ENCODE data around the gene MYH7B. TPM values are rescaled to one million over a fixed set of nuclear protein-coding genes. Genes with fewer than 3 reads are reported as not detected.

The MYH7B gene
- total RNA-seq, 1 donor from 2014 or later = 0.30 TPM

DNA sequence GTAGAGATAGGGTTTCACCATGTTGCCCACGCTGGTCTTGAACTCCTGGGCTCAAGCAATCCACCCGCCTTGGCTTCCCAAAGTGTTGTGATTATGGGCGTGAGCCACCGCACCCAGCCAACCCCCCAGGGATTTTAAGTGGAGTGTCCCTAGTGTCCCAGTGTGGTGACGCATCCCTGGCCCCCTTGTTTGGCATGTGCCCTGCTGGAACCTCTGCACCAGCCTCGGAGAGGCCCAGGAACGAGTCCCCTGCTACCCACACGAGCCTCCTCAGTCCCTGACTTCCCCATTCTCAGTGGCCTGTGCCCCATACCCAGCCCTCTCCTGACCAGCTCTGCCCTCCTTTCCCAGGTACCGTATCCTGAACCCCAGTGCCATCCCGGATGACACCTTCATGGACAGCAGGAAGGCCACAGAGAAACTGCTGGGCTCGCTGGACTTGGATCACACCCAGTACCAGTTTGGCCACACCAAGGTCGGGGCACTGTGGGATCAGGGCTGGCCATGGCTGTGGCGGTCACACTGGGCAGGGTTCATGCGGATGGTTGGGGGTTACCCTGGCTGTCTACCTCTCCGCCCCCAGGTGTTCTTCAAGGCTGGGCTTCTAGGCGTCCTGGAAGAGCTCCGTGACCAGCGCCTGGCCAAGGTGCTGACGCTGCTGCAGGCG is 37.2 kb downstream of the MYH7B start:
- Mint-ChIP-seq H3K4me1 (ENCODE audit: low read depth) (no peaks in the 10 kb centered on the region), H3K36me3 (ENCODE audit: low read depth) (peaks cover 24% of the 10 kb centered on the region), H3K4me3 (ENCODE audit: unreplicated experiment) (no peak overlapping the region), H3K9me3 (ENCODE audit: low read depth) (no peaks in the 10 kb centered on the region), H3K27ac (ENCODE audit: unreplicated experiment) (no peak overlapping the region), H3K27me3 (ENCODE audit: low read depth) (no peaks in the 10 kb centered on the region)
- DNase-seq (ENCODE audit: low spot score) = no peak
- TF ChIP-seq, protein P1, sequence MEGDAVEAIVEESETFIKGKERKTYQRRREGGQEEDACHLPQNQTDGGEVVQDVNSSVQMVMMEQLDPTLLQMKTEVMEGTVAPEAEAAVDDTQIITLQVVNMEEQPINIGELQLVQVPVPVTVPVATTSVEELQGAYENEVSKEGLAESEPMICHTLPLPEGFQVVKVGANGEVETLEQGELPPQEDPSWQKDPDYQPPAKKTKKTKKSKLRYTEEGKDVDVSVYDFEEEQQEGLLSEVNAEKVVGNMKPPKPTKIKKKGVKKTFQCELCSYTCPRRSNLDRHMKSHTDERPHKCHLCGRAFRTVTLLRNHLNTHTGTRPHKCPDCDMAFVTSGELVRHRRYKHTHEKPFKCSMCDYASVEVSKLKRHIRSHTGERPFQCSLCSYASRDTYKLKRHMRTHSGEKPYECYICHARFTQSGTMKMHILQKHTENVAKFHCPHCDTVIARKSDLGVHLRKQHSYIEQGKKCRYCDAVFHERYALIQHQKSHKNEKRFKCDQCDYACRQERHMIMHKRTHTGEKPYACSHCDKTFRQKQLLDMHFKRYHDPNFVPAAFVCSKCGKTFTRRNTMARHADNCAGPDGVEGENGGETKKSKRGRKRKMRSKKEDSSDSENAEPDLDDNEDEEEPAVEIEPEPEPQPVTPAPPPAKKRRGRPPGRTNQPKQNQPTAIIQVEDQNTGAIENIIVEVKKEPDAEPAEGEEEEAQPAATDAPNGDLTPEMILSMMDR (IDR thresholded peaks at IDR 0.05) = no peak

DNA sequence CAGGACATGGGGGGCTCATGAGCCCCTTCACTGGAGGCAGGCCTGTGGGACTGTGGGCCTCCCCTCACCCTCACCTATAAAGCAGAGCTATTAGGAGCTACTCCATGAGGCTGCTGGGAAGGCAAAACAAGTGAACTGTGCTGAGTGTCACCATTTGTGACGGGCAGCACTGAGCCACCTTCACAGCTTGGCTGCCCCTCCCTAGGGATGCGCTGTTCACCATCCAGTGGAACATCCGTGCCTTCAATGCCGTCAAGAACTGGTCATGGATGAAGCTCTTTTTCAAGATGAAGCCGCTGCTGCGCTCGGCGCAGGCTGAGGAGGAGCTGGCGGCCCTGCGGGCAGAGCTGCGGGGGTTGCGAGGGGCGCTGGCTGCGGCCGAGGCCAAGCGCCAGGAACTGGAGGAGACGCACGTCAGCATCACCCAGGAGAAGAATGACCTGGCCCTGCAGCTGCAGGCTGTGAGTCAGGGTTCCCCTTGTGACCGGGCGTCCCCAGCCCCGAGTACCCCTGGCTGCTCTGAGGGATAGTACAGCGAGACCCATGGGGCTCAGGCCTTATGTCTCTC is 38.4 kb downstream of the MYH7B start:
- TF ChIP-seq, protein P1 (IDR thresholded peaks at IDR 0.05) = no peak
- peak; percentile 90 for DNase-seq (ENCODE audit: low spot score)
- Mint-ChIP-seq H3K27ac (ENCODE audit: unreplicated experiment) (no peak overlapping the region), H3K4me3 (ENCODE audit: unreplicated experiment) (no peak overlapping the region), H3K36me3 (ENCODE audit: low read depth) (peaks cover 34% of the 10 kb centered on the region), H3K27me3 (ENCODE audit: low read depth) (no peaks in the 10 kb centered on the region), H3K9me3 (ENCODE audit: low read depth) (no peaks in the 10 kb centered on the region), H3K4me1 (ENCODE audit: low read depth) (no peaks in the 10 kb centered on the region)

DNA sequence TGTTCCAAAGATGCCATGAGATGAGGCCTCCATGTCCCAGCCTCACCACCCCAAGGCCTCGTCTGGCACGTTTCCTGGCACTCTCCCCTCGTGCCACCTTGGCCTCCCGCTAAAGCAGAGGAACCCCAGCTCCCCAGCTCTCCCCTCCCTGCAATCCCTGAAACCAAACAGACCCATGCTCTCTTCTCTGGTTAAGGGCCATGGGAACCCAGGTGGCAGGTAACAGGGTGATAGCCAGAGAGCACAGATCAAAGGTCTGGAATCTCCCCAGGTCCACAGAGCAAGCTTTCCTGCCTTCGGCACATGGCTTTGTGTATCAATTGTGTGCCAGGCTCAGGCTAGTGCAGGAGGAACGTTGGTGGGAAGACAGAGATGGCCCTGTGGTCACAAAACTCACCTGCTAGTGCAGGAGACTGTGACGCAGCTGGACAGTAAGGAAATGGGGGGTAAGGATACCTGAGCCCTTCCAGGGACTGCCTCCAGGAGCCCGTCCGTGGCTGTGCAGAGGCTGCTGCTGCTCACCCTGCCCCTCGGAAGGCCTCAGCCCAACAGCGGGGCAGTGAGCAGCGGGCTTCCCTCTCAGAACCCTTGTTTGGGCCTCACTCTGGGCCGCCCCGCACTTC is 39.0 kb downstream of the MYH7B start:
- TF ChIP-seq, protein P1 (IDR thresholded peaks at IDR 0.05) = no peak
- Mint-ChIP-seq H3K27me3 (ENCODE audit: low read depth) (no peaks in the 10 kb centered on the region), H3K4me3 (ENCODE audit: unreplicated experiment) (no peak overlapping the region), H3K4me1 (ENCODE audit: low read depth) (no peaks in the 10 kb centered on the region), H3K27ac (ENCODE audit: unreplicated experiment) (no peak overlapping the region), H3K9me3 (ENCODE audit: low read depth) (no peaks in the 10 kb centered on the region), H3K36me3 (ENCODE audit: low read depth) (peaks cover 38% of the 10 kb centered on the region)
- DNase-seq (ENCODE audit: low spot score) = no peak

DNA sequence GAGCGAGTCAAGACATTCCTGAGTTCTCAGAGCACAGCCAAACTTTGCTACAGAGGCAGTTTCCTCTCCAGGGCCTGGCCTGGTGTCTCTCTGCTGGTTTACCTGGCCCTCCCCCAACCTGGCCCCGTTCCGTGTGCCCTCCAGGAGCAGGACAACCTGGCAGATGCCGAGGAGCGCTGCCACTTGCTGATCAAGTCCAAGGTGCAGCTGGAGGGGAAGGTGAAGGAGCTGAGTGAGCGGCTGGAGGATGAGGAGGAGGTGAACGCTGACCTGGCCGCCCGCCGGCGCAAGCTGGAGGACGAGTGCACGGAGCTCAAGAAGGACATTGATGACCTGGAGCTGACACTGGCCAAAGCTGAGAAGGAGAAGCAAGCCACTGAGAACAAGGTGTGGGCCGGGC is 39.5 kb downstream of the MYH7B start:
- peak; percentile 87 for DNase-seq (ENCODE audit: low spot score)
- TF ChIP-seq, protein P1 (IDR thresholded peaks at IDR 0.05) = no peak
- H3K36me3 Mint-ChIP-seq (ENCODE audit: low read depth) = peaks cover 42% of the 10 kb centered on the region
- no peaks in the 10 kb centered on the region for H3K27me3 Mint-ChIP-seq (ENCODE audit: low read depth)
- no peak overlapping the region for H3K4me3 Mint-ChIP-seq (ENCODE audit: unreplicated experiment)
- H3K4me1 Mint-ChIP-seq (ENCODE audit: low read depth) = no peaks in the 10 kb centered on the region
- H3K9me3 Mint-ChIP-seq (ENCODE audit: low read depth) = no peaks in the 10 kb centered on the region
- H3K27ac Mint-ChIP-seq (ENCODE audit: unreplicated experiment) = no peak overlapping the region

DNA sequence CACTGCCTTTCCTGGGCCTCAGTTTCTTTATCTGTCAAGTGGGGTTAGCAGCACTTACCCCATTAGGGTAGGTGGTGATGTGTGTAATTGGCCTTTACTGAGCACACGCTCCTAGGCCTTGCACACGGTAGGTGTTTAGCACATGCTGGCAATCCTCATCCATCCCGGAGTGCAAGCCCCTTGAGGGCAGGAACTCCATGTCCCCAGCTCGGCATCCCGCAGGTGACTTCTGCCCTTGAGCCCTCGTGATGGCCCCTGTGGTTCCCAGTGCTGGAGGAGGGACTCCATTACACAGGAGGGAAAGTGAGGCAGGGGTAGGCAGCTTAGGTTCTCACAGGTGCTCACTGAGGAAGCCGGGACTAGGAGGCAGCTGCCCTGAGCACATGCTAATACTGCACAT is 40.0 kb downstream of the MYH7B start:
- no peaks in the 10 kb centered on the region for H3K9me3 Mint-ChIP-seq (ENCODE audit: low read depth)
- H3K4me3 Mint-ChIP-seq (ENCODE audit: unreplicated experiment) = no peak overlapping the region
- H3K27me3 Mint-ChIP-seq (ENCODE audit: low read depth) = no peaks in the 10 kb centered on the region
- TF ChIP-seq, protein P1 (IDR thresholded peaks at IDR 0.05) = no peak
- H3K27ac Mint-ChIP-seq (ENCODE audit: unreplicated experiment) = no peak overlapping the region
- DNase-seq (ENCODE audit: low spot score) = no peak
- H3K4me1 Mint-ChIP-seq (ENCODE audit: low read depth) = no peaks in the 10 kb centered on the region
- peaks cover 45% of the 10 kb centered on the region for H3K36me3 Mint-ChIP-seq (ENCODE audit: low read depth)

Data from chondrocyte (in vitro differentiated cells).